Measurements from ENCODE around the gene AGGF1. TPM values are rescaled to one million over a fixed set of nuclear protein-coding genes. Genes with fewer than 3 reads are reported as not detected.
A peak's percentile ranks its signal among the peaks of the same experiment; 100 is the strongest.

Gene AGGF1
- polyA plus RNA-seq, 2 of the 4 experiments (the other 2 are of a cell fraction): 15.8 to 32.5 TPM

- 36% methylated on average over 3 of the region's 3 CpGs for WGBS (ENCODE audit: missing lambda C conversion rate)
- Histone ChIP-seq H3K4me3 (no peak overlapping the region), H3K27ac (0 out of 6 replicates have a peak overlapping the region, but pooled peaks of 1 of the 2 experiments have one; percentile 11), H3K9me3 (no peaks in the 10 kb centered on the region), H3K4me1 (no peaks in the 10 kb centered on the region), H3K4me2 (no peak overlapping the region)
- TF ChIP-seq MAX (IDR thresholded peaks at IDR 0.05) (no peak), CTCF (IDR thresholded peaks at IDR 0.05) (peak; percentile 64), KDM5A (IDR thresholded peaks at IDR 0.05) (no peak), EHF (CRISPR knock-in tag; IDR thresholded peaks at IDR 0.05) (no peak), SMC3 (IDR thresholded peaks at IDR 0.05) (peak; percentile 83), HES2 (IDR thresholded peaks at IDR 0.05) (no peak), FOXS1 (CRISPR knock-in tag; IDR thresholded peaks at IDR 0.05) (no peak), NPAS2 (CRISPR knock-in tag; IDR thresholded peaks at IDR 0.05; ENCODE audit: borderline replicate concordance) (no peak), HOXB5 (CRISPR knock-in tag; IDR thresholded peaks at IDR 0.05) (no peak), MYC (IDR thresholded peaks at IDR 0.05; ENCODE audit: borderline replicate concordance, low read length) (no peak), RAD21 (conservative IDR thresholded peaks at IDR 0.05 in 1 of 2, IDR thresholded peaks at IDR 0.05 in 1 of 2) (peak; percentile 79 to 85), RCOR1 (IDR thresholded peaks at IDR 0.05; ENCODE audit: low read depth, low read length) (no peak)
- ChIA-PET POLR2A (interaction anchor here (1.6 kb wide), 1 partner anchor 14 kb away, joined by 3 read pairs; the partner anchor contains the start of gene AGGF1), CTCF (interaction anchor here (0.6 to 3.9 kb wide), 47 partner anchors 9 to 612 kb away, joined by 3 to 161 read pairs (median 4); partner anchors contain the start of gene AGGF1)
- FAIRE-seq (peak; percentile 82), DNase-seq (ENCODE audit: low read depth in 1 of 2, low spot score in 1 of 2) (peak in 1 of 2 experiments; percentile 78), ATAC-seq (peak; percentile 76 to 85; a peak in 5 of 6 replicates)
Observed at GRCh38 chr5:77015938-77016569, 14.2 kb upstream of the AGGF1 start.

- DNase-seq (ENCODE audit: low read depth in 1 of 2, low spot score in 1 of 2) (no peak), ATAC-seq (no peak), FAIRE-seq (no peak)
- ChIA-PET POLR2A (interaction anchor here (1.6 kb wide), 1 partner anchor 13 kb away, joined by 3 read pairs; the partner anchor contains the start of gene AGGF1), CTCF (interaction anchor here (0.6 to 3.9 kb wide), 37 partner anchors 9 to 613 kb away, joined by 3 to 161 read pairs (median 4); partner anchors contain the start of gene AGGF1)
- Histone ChIP-seq H3K4me3 (no peak overlapping the region), H3K27ac (no peak overlapping the region), H3K4me1 (no peaks in the 10 kb centered on the region), H3K4me2 (no peak overlapping the region), H3K9me3 (no peaks in the 10 kb centered on the region)
- no peak for TF ChIP-seq TFCP2L1 (CRISPR knock-in tag; IDR thresholded peaks at IDR 0.05)
- TF ChIP-seq NPAS2 (CRISPR knock-in tag; IDR thresholded peaks at IDR 0.05; ENCODE audit: borderline replicate concordance): no peak
- no peak for TF ChIP-seq RFX5 (IDR thresholded peaks at IDR 0.05)
- no peak for TF ChIP-seq CEBPB (IDR thresholded peaks at IDR 0.05)
- 77% methylated on average over 1 of the region's 1 CpG for WGBS (ENCODE audit: missing lambda C conversion rate)
Observed at GRCh38 chr5:77016962-77017361, 13.2 kb upstream of the AGGF1 start.

GRCh38 chr5:77017668-77018067, 12.5 kb upstream of the AGGF1 start:
- CTCF ChIA-PET: interaction anchor here (0.6 to 3.9 kb wide), 8 partner anchors 8 to 426 kb away, joined by 3 to 161 read pairs (median 14); no protein-coding TSS in a partner anchor
- Histone ChIP-seq H3K9me3 (no peaks in the 10 kb centered on the region), H3K4me1 (no peaks in the 10 kb centered on the region), H3K4me2 (no peak overlapping the region), H3K4me3 (no peak overlapping the region), H3K27ac (no peak overlapping the region)
- ATAC-seq (no peak), FAIRE-seq (no peak), DNase-seq (ENCODE audit: low read depth in 1 of 2, low spot score in 1 of 2) (no peak)
- 22% methylated on average over 4 of the region's 4 CpGs for whole genome bisulfite sequencing (ENCODE audit: missing lambda C conversion rate)
- POLR2A ChIA-PET: no interaction called here
- TF ChIP-seq TP53 (CRISPR knock-in tag; IDR thresholded peaks at IDR 0.05) (no peak), HES2 (IDR thresholded peaks at IDR 0.05) (no peak), ZFP36 (IDR thresholded peaks at IDR 0.05; ENCODE audit: borderline replicate concordance, partially characterized antibody) (no peak)
